Astrocyte (in vitro differentiated cells and primary cell): ENCODE results near the gene FOXJ2.

Experiments used
- CTCF ChIP-seq: IDR thresholded peaks from 2 replicates; pipeline ENCODE4 v1.5.1; 2011; ENCODE audit warnings: low read depth, mild to moderate bottlenecking, inconsistent platforms, low read length, moderate library complexity; ENCODE audit not compliant: insufficient read depth
- EZH2 ChIP-seq: IDR thresholded peaks from 2 replicates; pipeline ENCODE4 v1.6.1; 2012; ENCODE audit warnings: mild to moderate bottlenecking, low read length, inconsistent platforms; ENCODE audit not compliant: insufficient read depth

- TF ChIP-seq EZH2 (no peak), CTCF (no peak)
Measured at GRCh38 chr12:8037046-8037663, 4.6 kb downstream of the FOXJ2 start.
